OCI-LY3 (cell line): ENCODE data around the gene MRPL21.

Experiments
- EZH2phosphoT487 ChIP-seq: fragments of 200-600 bp; shearing (Covaris generic); IDR thresholded peaks from 2 replicates; pipeline ENCODE4 v1.6.1; 2018; ENCODE audit warnings: antibody characterized with exemption, mixed run types, low read depth
- TF ChIP-seq, protein P1 (sequence below): fragments of 200-600, 300-600 bp; sonication (generic); IDR thresholded peaks from 2 replicates; pipeline ENCODE4 v1.5.1; 2014; ENCODE audit warnings: antibody characterized with exemption, low read length, low read depth

DNA sequence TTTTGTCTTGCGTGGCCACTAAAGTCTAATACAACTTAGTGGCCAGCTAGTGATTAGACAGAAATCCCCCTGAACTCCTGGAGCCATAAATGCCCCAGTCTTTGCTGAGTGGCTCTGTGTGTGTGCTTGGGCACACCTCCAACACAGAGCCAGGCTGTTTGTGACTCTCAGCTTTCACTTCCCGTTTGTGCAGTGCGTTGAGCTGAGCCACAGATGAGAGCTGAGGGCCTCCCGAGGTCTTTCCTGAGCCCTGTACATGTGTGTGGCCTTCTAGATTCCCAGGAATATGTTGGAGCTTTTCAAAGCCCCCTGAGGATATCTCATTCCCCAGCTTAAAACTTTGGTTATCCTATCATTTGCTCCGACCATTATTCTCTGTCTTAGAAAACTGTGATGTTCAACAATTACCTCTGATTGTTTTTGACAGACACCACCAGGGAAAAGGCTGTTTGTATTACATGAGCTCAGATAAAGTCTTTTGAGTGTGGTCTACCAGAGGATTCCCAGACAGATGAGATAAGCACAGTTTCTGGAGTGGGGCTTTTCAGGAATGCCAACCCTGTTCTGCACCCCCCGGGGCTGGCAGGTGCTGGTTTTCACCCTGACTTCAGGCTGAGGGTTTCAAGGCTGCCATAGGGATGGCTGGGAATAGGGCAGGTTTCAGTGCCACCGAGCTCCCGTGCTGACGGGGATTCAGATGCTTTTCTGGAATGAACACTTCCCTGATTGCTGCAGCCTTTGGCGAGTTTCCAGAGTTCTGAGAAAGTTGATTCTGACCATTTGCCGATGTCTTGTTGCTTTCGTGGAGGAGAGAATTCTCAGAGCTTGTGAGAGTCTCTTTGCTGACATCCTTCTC lies 23.9 kb upstream of the MRPL21 start:
- TF ChIP-seq, protein P1, sequence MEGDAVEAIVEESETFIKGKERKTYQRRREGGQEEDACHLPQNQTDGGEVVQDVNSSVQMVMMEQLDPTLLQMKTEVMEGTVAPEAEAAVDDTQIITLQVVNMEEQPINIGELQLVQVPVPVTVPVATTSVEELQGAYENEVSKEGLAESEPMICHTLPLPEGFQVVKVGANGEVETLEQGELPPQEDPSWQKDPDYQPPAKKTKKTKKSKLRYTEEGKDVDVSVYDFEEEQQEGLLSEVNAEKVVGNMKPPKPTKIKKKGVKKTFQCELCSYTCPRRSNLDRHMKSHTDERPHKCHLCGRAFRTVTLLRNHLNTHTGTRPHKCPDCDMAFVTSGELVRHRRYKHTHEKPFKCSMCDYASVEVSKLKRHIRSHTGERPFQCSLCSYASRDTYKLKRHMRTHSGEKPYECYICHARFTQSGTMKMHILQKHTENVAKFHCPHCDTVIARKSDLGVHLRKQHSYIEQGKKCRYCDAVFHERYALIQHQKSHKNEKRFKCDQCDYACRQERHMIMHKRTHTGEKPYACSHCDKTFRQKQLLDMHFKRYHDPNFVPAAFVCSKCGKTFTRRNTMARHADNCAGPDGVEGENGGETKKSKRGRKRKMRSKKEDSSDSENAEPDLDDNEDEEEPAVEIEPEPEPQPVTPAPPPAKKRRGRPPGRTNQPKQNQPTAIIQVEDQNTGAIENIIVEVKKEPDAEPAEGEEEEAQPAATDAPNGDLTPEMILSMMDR: no peak
- no peak for TF ChIP-seq EZH2phosphoT487
